GM08714 (cell line): ENCODE measurements around the gene HTT-AS.
A peak's percentile ranks its signal among the peaks of the same experiment; 100 is the strongest.

ENCODE experiments used
- H3K4me3 ChIP-seq: fragments of 200-500 bp; sonication (Bioruptor generic); 2 replicates; pipeline ENCODE4 v1.5.1; 2014; ENCODE audit warnings: mild to moderate bottlenecking, low read length, inconsistent platforms
- ZNF274 ChIP-seq: IDR thresholded peaks from 2 replicates; pipeline ENCODE4 v1.6.1; 2012; ENCODE audit warnings: mild to moderate bottlenecking, low read depth, low read length

Gene HTT-AS

GRCh38 chr4:3047464-3048286 lies 26.7 kb downstream of the HTT-AS start:
- TF ChIP-seq ZNF274 = no peak
- peak overlapping the region; percentile 2; the same call in 1 of the 2 replicates for H3K4me3 ChIP-seq

- H3K4me3 ChIP-seq = no peak overlapping the region
- TF ChIP-seq ZNF274 = no peak
These were observed 27.7 kb downstream of the HTT-AS start for GRCh38 chr4:3046623-3047022.

- H3K4me3 ChIP-seq = no peak overlapping the region
- TF ChIP-seq ZNF274 = no peak
These were observed 28.2 kb downstream of the HTT-AS start for GRCh38 chr4:3046162-3046561.

DNA sequence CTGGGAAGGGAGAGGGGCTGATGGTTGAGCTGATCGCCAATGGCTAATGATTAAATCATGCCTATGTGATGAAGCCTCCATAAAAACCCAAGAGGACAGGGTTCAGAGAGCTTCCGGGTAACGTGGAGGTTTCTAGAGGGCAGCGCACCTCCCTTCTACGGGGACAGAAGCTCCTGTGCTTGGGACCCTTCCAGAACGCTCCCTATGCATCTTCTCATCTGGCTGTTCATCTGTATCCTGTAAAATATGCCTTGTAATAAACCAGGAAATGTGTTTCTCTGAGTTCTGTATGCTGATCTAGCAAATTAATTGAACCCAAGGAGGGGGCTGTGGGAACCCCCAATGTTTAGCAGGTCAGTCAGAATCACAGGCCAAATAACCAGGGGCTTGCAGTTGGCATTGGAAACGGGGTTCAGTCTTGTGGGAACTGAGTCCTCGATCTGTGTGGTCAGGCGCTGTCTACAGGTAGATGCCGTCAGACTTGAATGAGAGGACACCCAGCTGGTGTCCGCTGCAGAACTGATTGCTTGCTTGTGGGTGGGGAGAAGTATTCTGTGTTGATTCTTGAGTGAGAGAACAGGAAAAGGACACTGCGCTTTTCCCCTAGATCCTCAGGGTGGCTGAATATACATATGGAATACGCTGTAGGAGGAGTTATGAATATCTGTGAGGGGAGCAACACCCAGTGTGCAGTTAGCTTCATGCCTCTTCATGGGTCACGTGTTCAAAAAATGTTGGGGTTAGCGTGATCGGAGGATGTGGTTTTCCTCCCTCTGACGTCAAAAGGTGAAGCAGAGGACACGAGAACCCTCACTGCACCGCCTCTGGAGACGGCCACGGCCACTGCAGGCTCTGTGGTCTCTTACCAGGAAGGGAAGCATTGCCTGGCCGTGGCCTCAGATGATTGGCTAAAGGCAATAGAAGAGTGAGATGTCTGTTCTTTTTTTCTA lies 29.2 kb downstream of the HTT-AS start:
- H3K4me3 ChIP-seq = no peak overlapping the region
- TF ChIP-seq ZNF274 = no peak

- H3K4me3 ChIP-seq = no peak overlapping the region
- no peak for TF ChIP-seq ZNF274
These were observed 30.9 kb downstream of the HTT-AS start for GRCh38 chr4:3043282-3044020.

DNA sequence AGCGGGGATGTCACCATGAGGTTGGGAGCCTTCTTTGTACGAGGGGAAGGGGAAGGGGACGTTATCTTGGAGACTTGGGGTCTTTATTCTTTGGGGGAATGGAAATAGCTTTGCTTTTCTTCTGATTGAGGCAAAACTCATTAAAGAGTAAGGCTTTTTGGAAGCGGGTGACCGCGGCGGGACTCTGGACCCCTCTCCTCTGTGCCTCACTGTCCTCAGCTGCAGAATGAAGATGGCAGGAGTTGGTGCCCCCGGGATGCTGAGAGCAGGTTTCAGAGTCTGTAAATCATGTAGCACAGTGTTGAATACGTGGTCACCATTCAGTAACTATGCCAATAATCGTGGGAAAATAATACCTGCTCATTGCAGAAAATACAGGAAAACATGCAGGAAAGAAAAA lies 32.1 kb downstream of the HTT-AS start:
- TF ChIP-seq ZNF274 = no peak
- H3K4me3 ChIP-seq = peak overlapping the region; percentile 62; the same call in 1 of the 2 replicates

- TF ChIP-seq ZNF274 = no peak
These were observed 32.9 kb downstream of the HTT-AS start for GRCh38 chr4:3041192-3042142.

GRCh38 chr4:3040452-3041191 lies 33.7 kb downstream of the HTT-AS start:
- no peak for TF ChIP-seq ZNF274
- H3K4me3 ChIP-seq = peak overlapping the region; percentile 62; the same call in 1 of the 2 replicates

More at GRCh38 chr4:3041192-3042142, 32.9 kb downstream of the HTT-AS start:
- H3K4me3 ChIP-seq = peak overlapping the region; percentile 62; the same call in 1 of the 2 replicates

DNA sequence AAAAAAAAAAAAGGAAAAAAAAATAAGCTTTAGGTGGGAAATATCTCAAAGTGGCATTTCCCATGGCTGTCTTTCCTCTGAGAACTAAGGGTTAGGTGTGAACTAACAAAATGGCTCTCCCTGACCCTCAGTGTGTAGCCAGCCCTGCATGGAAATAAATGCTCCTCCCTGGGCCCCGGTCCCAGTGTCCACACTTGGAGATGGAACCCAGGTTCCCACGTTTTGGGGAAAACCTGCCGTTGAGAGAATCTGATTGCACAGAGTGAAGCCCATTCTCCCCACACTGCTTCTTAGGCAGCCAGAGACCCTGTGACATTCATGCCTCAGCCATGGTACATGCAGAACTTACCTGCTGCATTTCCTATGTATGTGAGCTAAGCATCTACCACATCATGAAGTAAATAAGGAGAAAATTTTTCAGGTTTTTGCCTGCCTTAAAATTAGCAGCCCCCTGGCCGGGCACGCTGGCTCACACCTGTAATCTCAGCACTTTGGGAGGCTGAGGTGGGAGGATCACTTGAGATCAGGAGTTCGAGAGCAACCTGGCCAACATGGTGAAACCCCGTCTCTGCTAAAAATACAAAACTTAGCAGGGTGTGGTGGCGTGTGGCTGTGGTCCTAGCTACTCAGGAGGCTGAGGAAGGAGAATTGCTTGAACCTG lies 34.5 kb downstream of the HTT-AS start:
- no peak for TF ChIP-seq ZNF274
- no peak overlapping the region; the same call in 1 of the 2 replicates for H3K4me3 ChIP-seq

GRCh38 chr4:3037957-3038461 lies 36.3 kb downstream of the HTT-AS start:
- no peak overlapping the region; the same call in 1 of the 2 replicates for H3K4me3 ChIP-seq
- no peak for TF ChIP-seq ZNF274

DNA sequence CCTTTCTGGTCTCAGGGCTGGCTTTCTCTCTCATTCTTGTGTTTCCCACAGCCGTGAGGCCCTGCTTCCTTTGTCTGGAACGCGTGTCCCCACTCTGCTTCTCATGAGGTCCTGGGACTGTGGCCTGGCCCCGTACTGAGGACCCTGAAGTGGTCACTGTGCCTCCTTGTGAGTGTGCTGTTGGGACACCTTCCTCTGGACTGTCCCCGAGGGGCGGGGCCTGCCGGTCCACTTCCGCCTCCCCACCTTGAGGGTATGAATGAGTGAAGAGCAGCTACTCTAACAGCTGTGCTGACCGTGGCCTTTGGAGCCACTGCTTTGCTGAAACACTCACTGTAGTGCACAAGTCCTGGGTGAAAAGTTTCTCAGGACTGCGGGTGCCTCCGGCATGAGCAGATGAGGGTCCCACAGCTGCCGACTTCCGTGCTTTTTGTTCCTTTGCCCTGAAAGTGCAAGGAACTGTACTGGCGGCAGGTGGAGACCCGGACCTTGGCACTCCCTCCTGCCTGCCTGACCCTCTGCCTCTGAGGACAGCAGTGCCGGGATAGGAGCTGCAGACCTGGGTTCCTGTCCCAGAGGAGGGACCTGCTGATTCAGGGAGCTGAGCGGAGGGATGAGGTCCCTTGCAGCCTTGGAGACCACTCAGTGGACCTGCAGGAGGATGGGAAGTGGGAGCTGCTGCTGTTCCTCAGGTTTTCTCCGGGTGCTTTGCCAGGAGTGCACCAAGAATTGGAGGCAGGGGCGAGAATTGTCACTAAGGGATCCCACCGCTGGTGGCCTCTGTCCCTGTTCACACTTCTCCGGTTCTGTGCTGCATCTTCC lies 38.0 kb downstream of the HTT-AS start:
- H3K4me3 ChIP-seq = no peak overlapping the region
- TF ChIP-seq ZNF274 = no peak

DNA sequence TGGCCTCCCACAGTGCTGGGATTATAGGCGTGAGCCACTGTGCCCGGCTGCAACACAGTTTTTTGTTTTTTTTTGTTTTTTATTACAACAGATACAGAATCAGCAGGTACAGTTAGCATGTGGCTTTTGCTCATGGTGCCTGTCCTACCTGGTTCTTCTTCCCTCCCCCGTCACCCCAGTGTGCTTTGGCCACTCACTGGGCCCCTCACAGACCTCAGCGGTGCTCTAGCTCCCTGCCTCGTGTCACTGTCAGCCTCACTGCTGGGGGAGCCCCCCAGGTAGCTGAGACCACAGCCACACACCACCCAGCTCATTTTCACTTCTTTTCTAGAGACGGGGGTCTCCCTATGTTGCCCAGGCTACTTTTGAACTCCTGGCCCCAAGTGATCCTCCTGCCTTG lies 38.7 kb downstream of the HTT-AS start:
- no peak overlapping the region for H3K4me3 ChIP-seq
- no peak for TF ChIP-seq ZNF274
